ENCODE measurements around the gene RRAS2.
A peak's percentile ranks its signal among the peaks of the same experiment; 100 is the strongest.

DNA sequence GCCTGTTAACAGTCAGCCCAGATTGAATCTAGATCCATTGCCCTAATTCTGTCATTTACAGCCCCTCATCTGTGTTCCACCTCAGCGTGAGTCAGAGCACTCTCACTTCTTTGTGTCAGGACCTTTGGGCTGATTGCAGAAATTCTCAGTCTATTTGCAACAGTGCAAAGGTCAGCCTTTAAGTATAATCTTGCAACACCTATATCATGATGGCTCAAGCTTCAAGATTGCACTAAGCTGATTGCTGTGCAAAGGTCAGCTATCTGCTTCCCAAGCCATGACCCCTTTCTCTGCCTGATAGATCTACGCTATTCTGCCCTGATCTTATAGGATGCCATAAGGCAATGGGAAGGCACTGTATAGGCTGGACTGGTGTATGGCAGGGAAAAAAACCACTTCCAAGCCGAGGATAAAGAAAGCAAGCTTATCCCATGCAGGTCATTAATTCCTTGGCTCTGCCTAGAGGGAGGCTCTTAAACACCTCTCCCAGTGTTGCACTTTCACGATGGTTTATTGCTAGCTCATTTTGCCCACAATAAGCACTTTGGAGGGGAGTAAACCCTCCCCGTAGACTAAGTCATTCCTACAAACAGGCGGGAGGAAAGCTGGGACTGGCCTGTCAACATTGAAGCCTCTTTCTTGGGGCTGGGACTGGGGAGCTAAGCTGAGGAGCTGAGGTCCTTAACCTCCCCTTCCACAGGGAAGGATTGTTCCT is 100.6 kb downstream of the RRAS2 start:
- TF ChIP-seq, protein P1, sequence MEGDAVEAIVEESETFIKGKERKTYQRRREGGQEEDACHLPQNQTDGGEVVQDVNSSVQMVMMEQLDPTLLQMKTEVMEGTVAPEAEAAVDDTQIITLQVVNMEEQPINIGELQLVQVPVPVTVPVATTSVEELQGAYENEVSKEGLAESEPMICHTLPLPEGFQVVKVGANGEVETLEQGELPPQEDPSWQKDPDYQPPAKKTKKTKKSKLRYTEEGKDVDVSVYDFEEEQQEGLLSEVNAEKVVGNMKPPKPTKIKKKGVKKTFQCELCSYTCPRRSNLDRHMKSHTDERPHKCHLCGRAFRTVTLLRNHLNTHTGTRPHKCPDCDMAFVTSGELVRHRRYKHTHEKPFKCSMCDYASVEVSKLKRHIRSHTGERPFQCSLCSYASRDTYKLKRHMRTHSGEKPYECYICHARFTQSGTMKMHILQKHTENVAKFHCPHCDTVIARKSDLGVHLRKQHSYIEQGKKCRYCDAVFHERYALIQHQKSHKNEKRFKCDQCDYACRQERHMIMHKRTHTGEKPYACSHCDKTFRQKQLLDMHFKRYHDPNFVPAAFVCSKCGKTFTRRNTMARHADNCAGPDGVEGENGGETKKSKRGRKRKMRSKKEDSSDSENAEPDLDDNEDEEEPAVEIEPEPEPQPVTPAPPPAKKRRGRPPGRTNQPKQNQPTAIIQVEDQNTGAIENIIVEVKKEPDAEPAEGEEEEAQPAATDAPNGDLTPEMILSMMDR (conservative IDR thresholded peaks at IDR 0.05; ENCODE audit: low read depth, low read length), result no peak
- TF ChIP-seq RAD21 (IDR thresholded peaks at IDR 0.05; ENCODE audit: low read length), result no peak
- 0 out of 2 replicates have a peak, but pooled peaks have one; percentile 23 for TF ChIP-seq POLR2A (IDR thresholded peaks at IDR 0.05; ENCODE audit: low read depth, low read length)
- TF ChIP-seq MAZ (IDR thresholded peaks at IDR 0.05; ENCODE audit: borderline replicate concordance, low read depth, low read length), result no peak
- TF ChIP-seq CEBPB (IDR thresholded peaks at IDR 0.05; ENCODE audit: low read depth, low read length), result peak; percentile 94
- no peak for TF ChIP-seq BHLHE40 (IDR thresholded peaks at IDR 0.05; ENCODE audit: low read depth, low read length)
- TF ChIP-seq FOS (IDR thresholded peaks at IDR 0.05; ENCODE audit: low read depth, low read length), result peak; percentile 74
- no peak for TF ChIP-seq MAFK (IDR thresholded peaks at IDR 0.05; ENCODE audit: low read depth, low read length)
- no peak for TF ChIP-seq MXI1 (IDR thresholded peaks at IDR 0.05; ENCODE audit: borderline replicate concordance, low read depth, low read length)
- no peak for TF ChIP-seq RCOR1 (IDR thresholded peaks at IDR 0.05; ENCODE audit: insufficient replicate concordance, low read length)
- TF ChIP-seq, protein P2, sequence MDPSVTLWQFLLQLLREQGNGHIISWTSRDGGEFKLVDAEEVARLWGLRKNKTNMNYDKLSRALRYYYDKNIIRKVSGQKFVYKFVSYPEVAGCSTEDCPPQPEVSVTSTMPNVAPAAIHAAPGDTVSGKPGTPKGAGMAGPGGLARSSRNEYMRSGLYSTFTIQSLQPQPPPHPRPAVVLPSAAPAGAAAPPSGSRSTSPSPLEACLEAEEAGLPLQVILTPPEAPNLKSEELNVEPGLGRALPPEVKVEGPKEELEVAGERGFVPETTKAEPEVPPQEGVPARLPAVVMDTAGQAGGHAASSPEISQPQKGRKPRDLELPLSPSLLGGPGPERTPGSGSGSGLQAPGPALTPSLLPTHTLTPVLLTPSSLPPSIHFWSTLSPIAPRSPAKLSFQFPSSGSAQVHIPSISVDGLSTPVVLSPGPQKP (IDR thresholded peaks at IDR 0.05; ENCODE audit: borderline replicate concordance, low read depth, low read length), result no peak
- TF ChIP-seq NFE2L2 (IDR thresholded peaks at IDR 0.05; ENCODE audit: low read depth, low read length), result no peak
